ENCODE measurements around the gene IER5L. TPM values are rescaled to one million over a fixed set of nuclear protein-coding genes. Genes with fewer than 3 reads are reported as not detected.

The IER5L gene
- polyA plus RNA-seq, 1 donor: 4.7 TPM

DNA sequence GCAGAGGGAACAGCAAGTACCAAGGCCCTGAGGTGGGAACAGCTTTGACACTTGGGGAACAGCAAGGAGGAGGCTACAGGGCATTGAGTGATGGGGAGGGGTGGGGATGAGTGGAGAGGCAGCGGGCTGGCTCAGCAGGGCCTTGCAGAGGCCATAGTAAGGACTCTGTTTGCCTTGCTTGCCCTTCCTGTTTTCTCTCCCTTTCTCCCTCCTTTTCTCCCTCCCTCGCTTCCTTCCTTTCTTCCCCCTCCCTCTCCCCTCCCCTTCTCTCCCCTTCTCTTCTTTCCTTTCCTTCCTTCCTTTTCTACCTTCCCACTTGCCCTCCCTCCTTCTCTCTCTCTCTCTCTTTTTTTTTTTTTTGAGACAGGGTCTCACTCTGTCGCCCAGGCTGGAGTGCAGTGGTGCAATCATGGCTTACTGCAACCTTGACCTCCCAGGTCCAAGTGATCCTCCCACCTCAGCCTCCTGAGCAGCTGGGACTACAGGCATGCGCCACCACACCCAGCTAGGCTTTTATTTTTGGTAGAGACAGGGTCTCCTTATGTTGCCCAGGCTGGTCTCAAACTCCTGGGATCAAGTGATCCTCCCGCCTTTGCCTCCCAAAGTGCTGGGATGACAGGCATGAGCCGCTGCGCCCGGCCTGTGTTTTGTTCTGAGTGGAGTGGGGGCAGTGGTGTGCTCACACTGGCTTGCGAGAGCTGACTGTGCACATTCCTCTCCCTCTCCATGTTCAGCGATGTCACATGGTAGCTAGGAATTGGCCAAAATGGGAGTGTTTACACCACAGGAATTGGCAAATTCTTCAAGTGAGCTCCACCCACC lies 17.1 kb downstream of the IER5L start:
- no peak for DNase-seq

DNA sequence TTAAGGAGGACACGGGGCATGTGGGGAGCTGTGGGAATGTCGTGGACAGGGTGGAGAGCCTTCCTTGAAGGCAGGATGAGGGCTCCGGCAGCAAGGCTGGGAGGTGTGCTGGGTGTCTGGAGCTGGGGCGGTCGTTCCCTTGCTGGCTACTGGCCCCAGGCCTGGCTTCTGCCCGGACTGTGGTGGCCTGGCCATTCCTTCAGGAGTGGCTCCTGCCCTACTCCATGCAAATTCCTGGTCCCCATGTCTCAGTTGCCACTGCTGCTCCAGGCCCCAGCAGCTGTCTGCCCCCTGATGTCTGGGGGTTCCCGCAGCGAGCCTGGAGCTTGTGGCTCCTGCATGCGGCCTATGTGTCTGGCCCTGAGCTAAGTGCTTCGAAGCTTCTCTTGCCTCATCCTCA lies 21.9 kb downstream of the IER5L start:
- DNase-seq: no peak

DNA sequence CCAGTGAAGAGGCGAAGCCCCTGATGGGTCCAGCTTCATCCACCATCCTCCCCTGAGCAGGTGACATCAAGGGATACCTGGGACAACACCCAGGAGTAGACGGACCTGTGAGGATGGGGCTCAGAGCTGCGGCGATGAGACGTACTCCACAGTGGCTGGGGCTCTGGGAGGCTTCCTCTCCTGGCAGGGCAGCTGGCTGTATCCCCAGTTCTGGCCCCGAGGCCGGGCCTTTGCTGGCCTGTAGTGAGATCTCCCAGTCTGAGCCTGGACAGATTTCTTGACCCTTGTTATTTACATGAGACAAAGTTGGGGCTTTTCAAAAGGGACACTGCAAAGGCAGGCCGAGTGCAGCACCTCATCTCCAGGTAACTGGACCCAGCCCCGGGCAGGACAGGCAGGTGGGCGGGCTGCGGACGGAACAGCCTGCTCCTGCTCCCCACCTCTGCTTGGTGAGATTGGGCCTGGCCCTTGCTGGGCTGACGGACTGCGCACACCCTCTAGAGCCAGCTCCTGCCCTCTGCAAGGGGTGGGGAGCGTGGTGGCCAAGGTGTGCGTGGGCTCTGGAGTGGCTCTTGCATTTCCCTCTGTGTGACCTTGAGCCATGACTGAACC lies 23.1 kb downstream of the IER5L start:
- DNase-seq: no peak

DNA sequence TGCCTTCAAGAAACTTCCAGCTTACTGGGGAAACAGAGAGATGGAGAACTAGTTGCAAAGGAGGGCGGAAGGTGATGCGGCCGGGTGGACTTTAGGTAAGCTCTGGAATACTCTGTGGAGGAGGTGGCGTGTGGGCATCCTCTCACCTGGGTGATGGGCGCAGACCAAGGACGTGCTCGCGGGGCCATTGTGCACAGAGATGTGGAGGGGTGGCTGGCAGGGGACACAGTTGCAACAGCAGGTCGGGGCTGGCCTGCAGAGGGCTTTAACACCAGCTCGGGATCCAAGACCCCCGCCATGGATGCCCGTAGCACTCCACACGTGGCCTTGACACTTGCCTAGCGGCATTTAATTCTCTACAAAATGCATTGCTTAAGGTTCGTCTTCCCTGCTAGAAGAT lies 26.6 kb downstream of the IER5L start:
- no peak for DNase-seq

DNA sequence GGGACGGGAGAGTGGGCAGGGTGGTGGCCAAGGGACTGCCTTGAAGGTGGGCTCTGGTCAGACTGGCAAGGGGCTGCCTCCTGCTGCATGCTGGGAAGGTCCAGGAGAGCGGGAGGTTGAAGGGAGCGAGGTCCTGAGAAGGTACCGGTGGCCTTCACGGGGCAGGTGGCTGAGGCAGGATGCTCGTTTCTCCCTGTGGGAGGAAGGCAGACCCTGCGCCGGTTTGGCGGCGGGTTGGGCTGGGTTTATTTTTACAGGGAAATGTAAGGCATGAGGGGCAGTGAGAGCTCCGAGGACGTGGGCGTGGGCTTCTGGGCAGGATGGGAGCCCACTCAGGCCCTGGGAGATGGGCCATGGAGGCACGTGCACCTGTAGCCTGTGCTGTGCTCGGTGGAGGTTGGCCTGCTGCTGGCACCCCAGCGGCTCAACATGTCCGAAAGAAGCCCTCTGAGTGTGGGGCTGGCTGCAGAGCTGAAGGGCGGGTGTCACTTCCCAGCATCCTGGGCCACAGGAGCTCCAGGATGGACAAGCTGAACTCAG lies 27.3 kb downstream of the IER5L start:
- no peak for DNase-seq

DNA sequence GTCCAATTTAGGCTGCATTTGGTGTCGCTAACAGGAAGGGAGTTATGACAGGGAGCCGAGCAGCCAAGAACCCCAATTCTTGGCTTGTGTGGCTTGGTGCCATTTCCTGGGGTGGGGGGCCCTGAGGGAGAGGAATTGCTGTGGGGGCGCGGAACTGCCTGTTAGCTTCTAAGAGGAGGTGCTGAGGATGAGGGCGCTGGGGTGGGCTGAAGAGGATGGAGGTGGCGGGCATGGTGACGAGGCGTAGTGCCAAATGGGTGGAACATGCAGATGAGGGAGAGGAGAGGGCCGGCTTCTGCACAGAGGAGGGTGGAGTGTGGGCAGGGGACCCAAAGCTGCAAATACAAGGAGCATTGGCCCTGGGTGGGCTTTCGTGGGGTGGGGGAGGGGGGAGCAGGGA lies 27.9 kb downstream of the IER5L start:
- no peak for DNase-seq

DNA sequence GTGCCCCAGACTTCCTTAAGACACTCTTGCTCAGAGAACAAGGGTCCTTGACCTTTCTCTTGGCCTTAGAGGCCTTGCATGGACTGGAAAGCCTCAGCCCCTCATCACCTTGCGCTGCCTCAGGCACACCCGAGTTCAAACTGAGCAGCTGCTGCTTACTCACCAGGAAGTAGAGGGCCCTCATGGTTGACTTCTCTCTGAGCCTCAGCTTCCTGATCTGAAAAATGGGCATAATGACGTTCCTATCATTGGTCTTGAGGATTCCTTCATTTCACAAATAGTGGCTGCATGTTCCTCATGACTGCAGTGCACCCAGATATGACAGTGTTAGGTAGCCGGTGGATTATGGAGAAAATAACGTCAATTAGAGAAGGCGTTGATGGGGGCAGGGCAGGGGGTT lies 28.6 kb downstream of the IER5L start:
- no peak for DNase-seq

DNA sequence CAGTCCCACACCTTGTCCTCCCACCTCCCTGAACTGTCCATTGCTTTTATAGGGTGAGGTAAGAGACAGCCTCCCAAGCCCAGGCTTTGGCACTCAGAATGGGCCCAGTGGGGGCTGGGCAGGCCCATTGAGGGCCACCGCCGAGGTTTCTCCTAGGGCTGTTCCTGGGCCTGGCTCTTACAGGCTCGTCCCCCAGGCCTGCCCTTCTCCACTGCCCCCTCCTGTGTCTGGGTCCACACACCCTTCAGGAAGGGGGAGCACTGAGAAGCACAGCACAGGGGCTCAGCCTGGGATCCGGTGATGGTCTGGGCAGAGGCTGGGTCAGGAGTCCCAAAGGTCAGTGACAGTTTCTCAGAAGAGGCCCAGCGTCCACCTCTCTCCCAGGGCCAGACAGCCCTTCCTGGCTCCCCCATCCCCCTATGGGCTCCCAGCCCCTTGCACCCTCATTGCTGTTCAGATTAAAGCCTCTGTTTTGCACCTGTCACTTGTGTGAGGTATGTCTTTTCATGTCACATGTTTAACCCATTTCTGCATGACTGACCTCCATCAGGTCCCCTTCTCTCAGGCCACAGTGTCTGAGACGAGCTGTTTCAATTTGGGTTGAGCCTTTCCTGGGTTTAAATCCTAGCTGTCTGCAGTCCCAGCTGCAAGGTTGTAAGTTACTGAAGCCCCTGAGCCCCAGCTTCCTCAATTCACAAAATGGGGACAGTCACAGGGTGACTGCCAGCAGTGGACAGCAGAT lies 29.4 kb downstream of the IER5L start:
- no peak for DNase-seq

DNA sequence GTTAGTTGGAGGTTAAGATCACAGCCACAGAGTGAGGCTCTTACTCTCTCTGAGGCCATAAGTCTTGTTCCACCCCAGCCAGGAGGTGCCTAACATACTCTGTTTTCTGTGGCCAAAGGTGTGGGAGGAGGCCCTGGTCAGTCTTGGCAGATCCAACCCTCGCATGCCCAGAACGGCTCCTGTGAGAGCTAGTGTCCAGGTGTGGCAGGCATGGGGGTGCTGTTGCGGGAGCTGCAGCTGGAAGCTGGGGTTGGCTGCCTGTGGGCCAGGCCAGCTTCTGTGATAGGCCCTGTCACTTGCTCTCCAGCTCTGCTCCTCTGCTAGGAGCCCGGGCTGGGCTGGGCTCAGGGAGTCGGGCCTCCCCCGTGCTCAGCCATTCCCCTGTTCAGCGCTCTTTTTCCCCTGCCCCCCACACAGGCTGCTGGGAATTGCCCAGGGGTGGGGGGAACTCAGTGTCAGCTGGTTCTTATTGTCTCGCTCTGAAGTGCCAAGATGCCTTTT lies 31.6 kb downstream of the IER5L start:
- peak; percentile 60 for DNase-seq

DNA sequence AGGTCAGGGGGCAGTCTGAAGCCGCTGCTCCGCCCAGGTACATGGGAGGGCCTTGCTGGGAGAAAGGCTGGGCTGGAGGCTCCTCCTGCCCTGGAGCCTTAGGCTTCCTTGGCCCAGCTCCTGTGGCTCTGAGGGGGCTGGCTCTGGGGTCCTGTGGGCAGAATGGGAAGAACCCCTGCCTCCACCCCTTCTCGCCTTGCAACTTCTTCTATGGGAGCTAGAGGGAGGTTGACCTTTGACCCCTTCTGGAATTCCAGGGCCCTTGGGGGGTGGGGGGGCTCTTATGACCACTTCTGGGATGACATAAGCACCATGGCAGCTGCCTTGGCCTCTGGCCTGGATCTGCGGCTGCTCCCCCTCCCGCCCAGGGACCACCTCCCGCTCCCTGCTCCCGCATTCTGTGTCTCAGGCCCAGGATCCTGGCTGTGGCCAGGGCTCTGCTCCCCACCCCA lies 32.2 kb downstream of the IER5L start:
- peak; percentile 84 for DNase-seq

DNA sequence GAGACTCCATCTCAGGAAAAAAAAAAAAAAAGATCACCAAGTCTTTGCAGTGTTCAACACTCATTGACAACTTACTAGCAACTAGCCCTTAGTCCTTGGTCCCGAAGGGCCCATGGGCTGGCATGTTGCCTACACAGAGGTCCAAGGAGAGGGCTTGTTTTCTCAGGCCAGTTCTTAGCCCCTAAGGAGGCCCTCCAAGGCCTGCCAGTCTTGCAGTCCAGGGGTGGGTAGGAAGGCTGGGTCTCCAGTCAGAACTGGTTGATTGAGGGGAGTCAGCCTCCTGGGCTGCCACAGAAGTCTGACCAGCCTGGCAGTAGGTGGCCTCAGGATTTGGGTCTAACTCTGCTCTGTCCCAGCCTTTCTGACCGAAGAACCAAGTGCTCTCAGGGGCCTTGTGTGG lies 32.7 kb downstream of the IER5L start:
- no peak for DNase-seq

DNA sequence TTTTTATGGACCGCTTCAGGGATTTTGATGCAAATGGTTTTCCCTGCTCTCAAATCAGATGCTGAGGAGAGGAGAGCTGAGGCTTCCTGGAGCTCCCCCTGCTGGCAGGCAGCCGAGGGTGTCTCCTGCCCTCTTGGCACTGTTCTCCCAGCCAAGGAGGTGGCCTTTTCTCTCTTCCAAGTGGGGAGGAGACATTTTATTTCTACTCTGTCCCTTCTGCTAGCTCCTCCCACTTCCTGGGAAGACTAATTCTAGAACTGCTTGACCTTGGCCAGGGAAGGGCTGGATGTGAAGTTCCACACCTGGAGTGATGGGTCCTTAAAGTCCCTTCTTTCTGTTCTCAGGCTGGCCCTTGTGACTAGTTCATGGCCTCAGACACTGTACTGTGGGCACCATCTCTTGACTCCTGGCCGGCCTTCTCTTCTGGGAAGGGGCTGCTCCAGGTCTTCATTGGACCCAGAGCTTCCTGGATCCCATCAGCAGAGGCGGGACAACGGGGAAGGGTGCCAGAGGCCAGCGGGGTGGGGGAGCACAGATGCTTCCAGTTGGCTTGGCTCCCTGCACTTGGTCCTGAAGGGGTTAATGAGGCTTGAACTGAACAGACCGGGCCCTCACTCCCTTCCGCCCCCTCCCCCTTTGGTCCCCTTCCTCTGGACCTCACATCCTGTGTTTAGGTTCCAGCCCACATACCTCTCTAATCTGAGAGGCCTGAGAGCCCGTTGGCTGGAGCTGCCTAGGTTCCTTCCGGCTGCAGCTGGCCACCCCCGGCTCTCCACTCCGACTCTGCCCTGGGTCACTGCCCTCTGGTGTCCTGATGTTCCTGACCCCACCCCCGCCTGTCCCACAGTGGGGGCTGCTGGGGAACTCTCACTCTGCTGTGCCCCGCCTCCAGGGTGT lies 34.8 kb downstream of the IER5L start:
- DNase-seq: peak; percentile 85

DNA sequence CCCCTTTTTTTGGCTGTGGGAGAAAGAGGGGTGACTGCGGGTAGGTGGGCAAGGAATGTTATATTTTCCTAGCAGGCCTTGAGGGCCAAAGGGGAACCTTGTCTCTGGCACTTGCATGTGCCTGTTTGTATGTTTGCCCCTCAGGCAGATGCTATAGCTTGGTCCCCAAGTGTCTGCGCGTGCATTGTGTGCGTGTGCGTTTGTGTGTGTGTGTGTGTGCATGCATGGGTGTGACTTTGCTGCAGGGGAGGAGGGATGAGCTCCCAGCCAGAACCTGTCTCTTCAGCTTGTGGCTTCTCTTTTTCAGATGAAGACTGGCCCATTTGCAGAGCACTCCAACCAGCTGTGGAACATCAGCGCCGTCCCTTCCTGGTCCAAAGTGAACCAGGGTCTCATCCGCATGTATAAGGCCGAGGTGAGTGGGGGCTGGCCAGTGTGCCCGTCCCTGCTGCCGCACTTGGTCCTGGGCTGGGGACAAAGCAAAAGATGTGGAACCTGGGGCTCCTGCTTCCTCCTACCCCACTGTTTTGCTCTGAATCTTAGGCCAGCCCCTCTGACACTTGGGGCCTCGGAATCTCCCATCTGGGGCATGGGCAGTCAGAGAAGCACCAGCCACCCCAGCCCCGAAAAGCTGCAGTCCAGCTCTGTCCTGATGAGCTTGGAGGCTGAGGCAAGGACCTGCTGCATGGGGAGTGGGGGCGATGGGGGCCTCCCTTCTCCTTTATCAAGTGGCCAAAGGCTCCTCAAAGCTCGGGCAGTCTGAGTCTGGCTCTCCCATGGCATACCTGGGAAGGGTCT lies 35.7 kb downstream of the IER5L start:
- DNase-seq: no peak

DNA sequence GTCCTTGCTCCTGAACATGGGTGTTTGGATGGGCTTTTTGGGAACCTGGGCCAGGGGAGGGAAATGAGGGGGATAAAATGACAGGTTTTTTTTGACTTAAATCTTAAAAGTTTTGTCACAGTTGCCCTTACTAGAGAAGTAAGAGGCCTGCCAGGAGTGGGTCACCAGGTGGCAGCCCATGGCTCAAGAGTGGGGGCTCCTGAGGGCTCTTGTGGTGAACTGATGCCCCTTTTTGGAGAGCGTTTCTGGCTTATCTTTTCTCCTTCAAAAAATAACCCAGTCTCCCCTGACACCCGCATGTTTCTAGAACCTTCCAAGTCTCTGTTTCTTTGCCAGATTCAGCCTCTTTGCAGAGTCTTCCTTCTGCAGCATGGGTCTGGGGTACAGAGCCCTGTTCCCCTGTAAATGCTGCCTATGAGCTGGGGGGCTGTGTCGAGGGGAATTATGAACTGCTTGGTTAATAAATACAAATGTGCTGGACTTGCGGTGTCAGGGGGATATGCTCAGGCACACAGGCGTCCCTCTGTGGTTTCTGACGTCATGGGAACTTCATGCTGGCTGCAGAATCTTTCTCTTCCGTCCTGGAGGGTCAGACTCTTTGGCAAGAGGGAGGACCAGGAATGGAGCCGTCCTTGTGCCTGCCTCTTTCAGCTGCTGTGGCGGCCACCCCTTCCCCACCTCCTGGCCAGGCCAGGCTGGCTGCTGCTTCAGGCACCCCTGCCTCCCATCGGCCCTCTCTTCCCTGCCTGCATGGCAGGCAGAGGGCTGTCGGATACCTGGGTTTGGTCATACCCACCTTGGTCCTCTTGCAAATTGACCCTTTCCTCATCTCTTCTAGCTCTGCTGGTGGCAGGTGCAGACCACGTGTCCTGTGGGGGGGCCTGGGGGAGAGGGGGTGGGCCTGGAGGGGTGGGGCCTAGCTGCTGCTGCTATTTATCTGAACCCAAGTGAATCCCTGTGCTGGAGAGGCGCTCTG lies 36.7 kb downstream of the IER5L start:
- DNase-seq: peak; percentile 81

DNA sequence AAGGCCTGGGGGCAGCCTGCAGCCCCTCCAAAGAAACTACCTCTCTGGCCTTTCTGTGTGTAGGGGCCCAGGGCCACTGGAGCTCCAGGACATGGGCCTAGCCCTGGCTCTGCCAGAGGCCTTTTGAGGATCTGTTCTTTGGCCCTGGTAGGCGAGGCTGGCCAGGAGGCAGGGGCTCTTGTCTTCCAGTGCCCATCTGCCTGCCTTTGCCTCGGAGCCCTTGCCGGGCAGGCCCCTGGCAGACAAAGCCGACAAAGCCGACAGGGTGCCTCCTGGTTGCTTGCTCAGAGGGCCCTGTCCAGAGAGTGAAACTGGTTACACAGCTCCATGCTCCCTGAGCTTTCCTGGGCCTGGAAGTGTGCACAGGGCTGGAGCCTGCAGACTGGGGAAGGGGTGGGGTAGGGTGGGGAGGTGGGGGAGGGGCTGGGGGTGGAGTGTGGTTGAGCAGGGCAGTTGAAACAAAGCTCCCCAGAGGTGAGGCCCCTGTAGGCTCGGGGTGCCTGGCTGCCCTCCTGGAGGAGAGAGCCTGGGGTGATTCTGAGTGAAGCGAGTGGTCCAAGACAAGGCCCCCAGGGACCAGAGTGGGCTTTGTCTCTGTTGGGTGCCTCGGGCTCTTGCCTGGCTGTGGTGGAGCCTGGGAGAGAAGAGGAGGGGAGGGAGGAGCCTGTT lies 37.5 kb downstream of the IER5L start:
- peak; percentile 52 for DNase-seq

DNA sequence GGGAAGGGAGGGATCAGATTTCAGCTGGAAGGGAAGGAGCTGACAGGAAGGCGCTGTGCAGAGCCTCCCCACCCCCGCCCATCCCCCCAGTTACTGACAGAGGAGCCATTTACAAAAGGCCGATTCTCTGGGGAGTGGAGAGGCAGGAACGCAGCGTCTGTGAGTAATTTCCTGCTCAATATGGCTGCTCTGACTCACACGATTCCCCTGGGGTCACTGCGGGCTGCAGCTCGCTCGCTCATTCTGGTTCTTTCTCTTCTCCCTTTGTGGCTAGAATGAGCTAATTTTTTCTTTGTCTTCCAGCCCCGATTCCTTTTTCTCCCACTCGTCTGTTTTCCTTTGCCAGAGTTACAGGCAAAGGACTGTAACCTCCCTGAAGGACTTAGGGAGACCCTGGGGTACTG lies 38.1 kb downstream of the IER5L start:
- peak; percentile 100 for DNase-seq

DNA sequence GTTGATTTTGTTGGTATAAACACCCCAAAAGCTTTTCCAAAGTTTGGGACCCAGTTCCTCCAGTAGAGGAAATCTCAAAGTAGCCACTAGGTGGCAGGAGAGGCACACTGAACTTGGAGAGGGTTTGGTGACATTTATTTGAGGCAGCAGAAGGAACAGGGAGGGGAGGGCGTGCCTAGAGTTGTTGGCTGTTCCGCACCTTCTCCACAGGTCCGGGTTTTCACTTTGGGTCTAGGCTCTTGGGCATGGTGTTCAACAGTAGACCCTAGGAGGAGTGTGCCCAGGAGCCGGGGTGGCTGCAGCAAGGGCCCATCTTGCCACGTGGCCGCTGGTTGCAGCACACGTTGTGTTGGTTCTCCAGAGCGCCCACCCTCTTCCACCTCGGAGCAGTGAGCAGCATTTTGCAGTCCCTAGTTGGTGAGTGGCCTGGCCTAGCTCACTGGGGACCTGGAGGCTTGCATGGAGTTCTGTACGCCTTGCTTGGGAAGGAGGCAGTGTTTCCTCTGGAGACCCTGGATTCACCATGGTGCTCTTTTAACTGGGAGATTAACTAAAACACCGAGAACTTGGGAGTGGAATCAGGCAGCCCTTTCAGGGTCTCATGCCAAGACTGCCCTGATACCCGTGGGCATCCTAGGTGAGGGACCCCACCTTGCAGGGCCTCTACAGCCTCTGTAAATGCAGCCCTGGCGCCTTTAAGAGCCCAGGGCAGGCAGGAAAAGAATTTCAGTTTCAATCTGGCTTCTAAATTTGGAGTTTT lies 38.6 kb downstream of the IER5L start:
- peak; percentile 91 for DNase-seq

DNA sequence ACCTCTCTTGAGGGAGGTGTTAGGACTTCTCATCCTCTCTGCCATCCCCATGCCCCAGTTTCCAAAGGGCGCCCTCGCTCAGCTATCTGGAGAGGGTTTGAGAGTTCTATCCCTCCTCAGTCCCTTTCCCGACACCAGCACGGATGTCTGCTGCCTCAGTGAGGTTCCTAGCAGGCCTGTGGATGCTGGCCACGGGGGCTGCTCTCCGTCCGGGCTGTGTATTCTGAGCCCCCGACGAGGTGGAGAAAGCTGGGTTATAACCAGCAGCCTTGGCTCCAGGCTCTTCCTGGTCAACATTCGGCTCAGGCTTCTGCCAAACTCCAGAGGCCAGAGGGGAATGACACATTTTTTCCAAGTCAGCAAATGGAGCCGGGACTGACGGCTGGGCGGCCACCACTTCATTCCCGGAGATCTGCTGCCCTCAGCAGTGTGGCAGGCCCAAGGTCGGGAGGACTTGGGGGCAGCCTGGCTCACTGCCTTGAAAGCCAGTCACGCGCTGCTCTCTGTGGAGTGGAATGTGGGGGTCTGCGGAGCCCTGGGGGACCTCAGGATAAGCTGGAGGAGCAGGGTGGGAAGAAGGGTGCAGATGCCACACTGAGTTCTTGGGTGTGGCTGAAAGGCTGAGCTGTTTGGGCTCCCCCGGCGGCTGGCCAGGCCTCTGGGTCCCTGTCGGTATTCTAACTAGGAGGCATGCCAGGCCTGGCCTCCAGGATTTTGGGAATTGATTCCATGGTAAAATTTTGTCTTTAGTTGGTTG lies 39.4 kb downstream of the IER5L start:
- peak; percentile 60 for DNase-seq

Measured in hindlimb muscle (tissue), 1 donor.